B cell (primary cell): ENCODE results near the gene PIAS4. TPM values are rescaled to one million over a fixed set of nuclear protein-coding genes. Genes with fewer than 3 reads are reported as not detected.

Source experiments
- ATAC-seq: fragments of 200-7000 bp; cut with Tn5 transposase; one replicate; pipeline ENCODE4 v1.10.0; 2021; ENCODE audit warnings: low read depth, mild to moderate bottlenecking, moderate number of reproducible peaks, moderate library complexity
- CTCF ChIA-PET: fragments of 350-600 bp; sonication (Branson Sonifier 250); formaldehyde crosslinking; loops from one replicate; lab custom pipeline; 2021; ENCODE audit warnings: antibody characterized with exemption, inconsistent platforms; lab: Charles Lee
- POLR2A ChIA-PET: fragments of 350-600 bp; sonication (Branson Sonifier 250); formaldehyde crosslinking; loops from one replicate; lab custom pipeline; 2021; ENCODE audit warnings: antibody characterized with exemption; lab: Charles Lee
- DNase-seq: peaks from one replicate; pipeline ENCODE4 v3.0.0; 2013
- H2AFZ ChIP-seq: 2 replicates; pipeline ENCODE4 v1.6.1; 2012; ENCODE audit warnings: mild to moderate bottlenecking, low read depth, low read length; ENCODE audit not compliant: insufficient read depth, poor library complexity, severe bottlenecking
- H3K27ac ChIP-seq, 2 donors: 1 replicate in 1 of 2; 2 replicates in 1 of 2; pipeline ENCODE4 v1.5.1; 2012 to 2013; ENCODE audit warnings: low read length in 2 of 2, mild to moderate bottlenecking in 2 of 2, moderate library complexity in 1 of 2
- H3K27me3 ChIP-seq, 4 experiments: fragments of 200-600 bp in 1 of 4; sonication (generic) in 1 of 4; replicated peaks in 1 of 4; 1 replicate in 2 of 4; 2 replicates in 2 of 4; pipeline versions ENCODE4 v1.6.1 to v1.7.0; 2013 to 2016; ENCODE audit warnings: low read length in 3 of 4, mild to moderate bottlenecking in 2 of 4, mixed read lengths in 1 of 4, moderate library complexity in 1 of 4; ENCODE audit not compliant: insufficient read depth in 4 of 4, control insufficient read depth in 3 of 4; ENCODE audit errors: control extremely low read depth in 1 of 4
- H3K36me3 ChIP-seq, 2 experiments: replicated peaks in 1 of 2; 1 replicate in 1 of 2; 2 replicates in 1 of 2; pipeline versions ENCODE4 v1.6.1 to v1.7.1; 2013; ENCODE audit warnings: low read length in 1 of 2; ENCODE audit not compliant: insufficient read depth in 2 of 2, control insufficient read depth in 1 of 2; ENCODE audit errors: control extremely low read depth in 1 of 2, extremely low read depth in 1 of 2
- H3K4me1 ChIP-seq, 2 donors: fragments of 200-600 bp in 1 of 2; sonication (generic) in 1 of 2; 1 replicate in 1 of 2; 2 replicates in 1 of 2; pipeline versions ENCODE4 v1.5.1 to v1.6.1; 2013 to 2017; ENCODE audit warnings: low read length in 2 of 2; ENCODE audit not compliant: control insufficient read depth in 2 of 2, insufficient read depth in 2 of 2
- H3K4me2 ChIP-seq: replicated peaks from 2 replicates; pipeline ENCODE3; 2012; ENCODE audit warnings: mild to moderate bottlenecking, low read depth, low read length; ENCODE audit not compliant: poor library complexity, severe bottlenecking
- H3K4me3 ChIP-seq, 5 experiments: fragments of 200-600 bp in 1 of 5; sonication (generic) in 1 of 5; 1 replicate in 3 of 5; 2 replicates in 2 of 5; pipeline versions ENCODE4 v1.5.1 to v1.7.0; 2011 to 2016; ENCODE audit warnings: low read length in 4 of 5, mild to moderate bottlenecking in 4 of 5, low read depth in 2 of 5, control low read depth in 1 of 5, moderate library complexity in 1 of 5; ENCODE audit not compliant: insufficient read depth in 1 of 5; ENCODE audit errors: control extremely low read depth in 1 of 5, extremely low read depth in 1 of 5
- H3K79me2 ChIP-seq: fragments of 200-600 bp; sonication (generic); one replicate; pipeline ENCODE4 v1.6.0; 2016; ENCODE audit warnings: low read length; ENCODE audit not compliant: control insufficient read depth, insufficient read depth
- H3K9ac ChIP-seq: fragments of 200-600 bp; sonication (generic); 2 replicates; pipeline ENCODE4 v1.6.1; 2017; ENCODE audit warnings: mild to moderate bottlenecking, low read length, moderate library complexity
- H3K9me3 ChIP-seq, 3 donors: one replicate each; pipeline versions ENCODE4 v1.6.1 to v1.7.1; 2013; ENCODE audit warnings: low read length in 2 of 3; ENCODE audit not compliant: control insufficient read depth in 2 of 3, insufficient read depth in 1 of 3; ENCODE audit errors: control extremely low read depth in 1 of 3
- H4K20me1 ChIP-seq: 2 replicates; pipeline ENCODE4 v1.6.0; 2012; ENCODE audit warnings: mild to moderate bottlenecking, low read length; ENCODE audit not compliant: insufficient read depth, control insufficient read depth, poor library complexity, severe bottlenecking
- H3K27ac Mint-ChIP-seq: one replicate; pipeline ENCODE4 v1.8.0; 2021; ENCODE audit warnings: mixed read lengths
- H3K27me3 Mint-ChIP-seq: one replicate; pipeline ENCODE4 v1.8.0; 2021; ENCODE audit warnings: mixed read lengths
- H3K4me1 Mint-ChIP-seq: one replicate; pipeline ENCODE4 v1.8.0; 2021; ENCODE audit warnings: mixed read lengths
- H3K4me3 Mint-ChIP-seq: one replicate; pipeline ENCODE4 v1.8.0; 2021; ENCODE audit warnings: mixed read lengths
- H3K9me3 Mint-ChIP-seq: one replicate; pipeline ENCODE4 v1.8.0; 2022; ENCODE audit warnings: mixed read lengths; ENCODE audit not compliant: insufficient read depth
- CTCF ChIP-seq: fragments of 200-600 bp; IDR thresholded peaks from one replicate; pipeline ENCODE4 v1.8.0; 2022; ENCODE audit warnings: antibody characterized with exemption, mild to moderate bottlenecking
- EZH2 ChIP-seq: IDR thresholded peaks from 2 replicates; pipeline ENCODE4 v1.6.1; 2012; ENCODE audit warnings: borderline replicate concordance, low read depth, mild to moderate bottlenecking, moderate library complexity, low read length; ENCODE audit not compliant: insufficient read depth, poor library complexity, severe bottlenecking
- WGBS: methylation state at CpG from one replicate; pipeline ENCODE4 v1.1.5; 2013; ENCODE audit warnings: missing lambda C conversion rate; ENCODE audit not compliant: insufficient coverage; 5-methylcytosine and 5-hydroxymethylcytosine counted together
- intact Hi-C: fragments of 100-400 bp; cut with micrococcal nuclease; formaldehyde crosslinking; loops from one replicate; pipeline ENCODE4 v1.10.0; 2022
- polyA plus RNA-seq: library from polyadenylated mRNA; depleted of rRNA; stranded (reverse); fragments of >200 nt; gene quantifications from 2 replicates; pipeline ENCODE4 v1.2.3, GENCODE V29; 2012
- total RNA-seq, 2 donors: library from RNA; stranded (reverse); fragments of 120-200 nt in 1 of 2; gene quantifications; 1 replicate in 1 of 2; 2 replicates in 1 of 2; pipeline versions ENCODE4 v1.2.3 to v1.2.4, GENCODE V29; 2013 to 2022

PIAS4 gene
- total and polyA plus RNA-seq, 2 donors (not counting 1 experiment from before 2014, with no cell fraction given), result 13.7 to 56.8 TPM

- Mint-ChIP-seq H3K27me3 (no peaks in the 10 kb centered on the region), H3K27ac (peak overlapping the region; percentile 32), H3K4me3 (peak overlapping the region; percentile 8), H3K4me1 (peaks cover 49% of the 10 kb centered on the region), H3K9me3 (no peaks in the 10 kb centered on the region)
- Histone ChIP-seq H2AFZ (no peak overlapping the region), H3K27me3 (no peaks in the 10 kb centered on the region), H3K4me1 (peaks cover 31 to 57% of the 10 kb centered on the region in 2 donors), H3K4me2 (peak overlapping the region; percentile 98), H3K79me2 (peaks cover 99% of the 10 kb centered on the region), H3K27ac (peak overlapping the region; percentile 80 to 84), H3K4me3 (no peak overlapping the region), H3K36me3 (peaks cover 0 to 43% of the 10 kb centered on the region in 2 experiments), H3K9ac (no peak overlapping the region), H4K20me1 (peaks cover 97% of the 10 kb centered on the region), H3K9me3 (no peaks in the 10 kb centered on the region)
- DNase-seq (no peak), ATAC-seq (no peak)
- ChIA-PET CTCF (interaction anchor here (0.8 to 1.1 kb wide), 3 partner anchors 51 to 81 kb away, joined by 3 to 4 read pairs (median 3); no protein-coding TSS in a partner anchor), POLR2A (interaction anchor here (0.7 kb wide), 1 partner anchor 69 kb away, joined by 5 read pairs; no protein-coding TSS in a partner anchor)
- WGBS, result 65% methylated on average over 18 of the region's 22 CpGs
- TF ChIP-seq CTCF (no peak), EZH2 (no peak)
- intact Hi-C loops, result no loop called here
Measured at GRCh38 chr19:4057931-4058692, 50.6 kb downstream of the PIAS4 start.
